ENCODE measurements around the gene ALS2.
"Not testable (repeated sequence)": the region's sequence is repeated elsewhere in the genome, so short reads cannot be mapped to it uniquely, and the experiment has no call there.

Gene ALS2

DNA sequence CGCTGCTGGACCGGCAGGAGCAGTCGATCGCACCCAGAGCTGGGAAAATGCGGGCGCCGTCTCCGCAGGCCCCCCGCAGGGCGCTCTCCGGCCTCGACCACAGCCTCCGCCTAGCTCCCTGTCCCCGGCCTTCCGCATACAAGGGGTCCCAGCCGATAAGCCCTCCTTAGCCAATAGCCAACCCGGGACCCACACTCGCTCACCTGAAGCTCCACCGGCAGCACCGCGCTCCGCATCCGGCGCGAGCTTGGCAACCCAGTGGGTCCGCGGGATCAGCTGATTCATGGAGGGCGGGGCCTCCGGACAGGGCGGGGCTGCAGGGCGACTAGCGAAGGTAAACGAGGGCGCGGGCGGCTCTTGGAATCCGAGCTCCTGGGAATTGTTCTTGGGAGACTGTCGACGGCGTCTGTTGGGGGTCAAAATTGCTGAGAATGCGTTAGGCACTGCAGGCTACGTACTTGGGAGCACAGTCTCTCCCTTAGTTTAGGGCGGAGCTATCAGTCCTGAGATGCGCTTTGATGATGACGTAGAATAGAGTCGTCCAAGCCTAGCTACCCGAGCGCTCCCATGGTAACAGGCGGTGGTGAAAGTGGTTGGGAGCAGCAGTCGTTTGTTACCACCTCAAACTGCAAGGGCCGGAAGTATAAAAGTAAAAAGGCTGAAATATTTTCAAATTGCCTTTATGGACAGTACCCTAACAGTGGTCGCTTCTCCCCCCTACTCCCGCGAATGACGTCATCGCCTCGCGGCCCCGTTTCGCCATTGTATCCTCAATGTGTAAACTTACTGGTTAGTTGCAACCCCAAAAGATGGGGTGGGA lies at the start of gene ALS2:
Gene ALS2 (minus strand): TSS at position 260 of the 820 bp plus-strand sequence. CDS start 12,048 bp downstream, outside the sequence.
- peaks cover 20% of the 10 kb centered on the region for H3K4me1 Mint-ChIP-seq
- H3K36me3 Mint-ChIP-seq: no peaks in the 10 kb centered on the region
- H3K27me3 Mint-ChIP-seq: no peaks in the 10 kb centered on the region
- peak within 1 kb of the TSS; percentile 93 for H3K27ac Mint-ChIP-seq
- peak within 1 kb of the TSS; percentile 95 for H3K4me3 Mint-ChIP-seq
- no peaks in the 10 kb centered on the region for H3K9me3 Mint-ChIP-seq

DNA sequence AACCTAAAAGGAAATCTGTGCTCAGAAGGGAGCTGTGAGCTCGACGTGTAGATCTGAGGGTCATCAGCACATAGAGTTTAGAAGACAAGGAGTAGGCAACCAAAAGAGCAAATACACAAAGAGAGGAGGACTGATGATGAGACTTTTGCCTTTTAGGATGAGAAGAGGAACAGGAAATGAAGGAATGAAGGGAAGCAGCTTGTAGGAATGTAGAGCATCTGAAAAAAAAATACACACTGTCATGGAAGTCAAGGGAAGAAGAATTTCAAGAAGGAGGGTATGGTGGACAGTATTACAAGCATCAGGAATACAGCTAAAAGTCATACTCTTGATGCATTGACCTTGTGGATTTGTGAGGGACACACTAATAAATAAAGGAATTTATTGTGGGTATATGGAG lies 47.5 kb upstream of the ALS2 start:
- no peak overlapping the region for H3K4me3 Mint-ChIP-seq
- no peaks in the 10 kb centered on the region for H3K36me3 Mint-ChIP-seq
- no peak overlapping the region for H3K27ac Mint-ChIP-seq
- H3K9me3 Mint-ChIP-seq: no peaks in the 10 kb centered on the region
- peaks cover 3% of the 10 kb centered on the region for H3K27me3 Mint-ChIP-seq
- no peaks in the 10 kb centered on the region for H3K4me1 Mint-ChIP-seq

DNA sequence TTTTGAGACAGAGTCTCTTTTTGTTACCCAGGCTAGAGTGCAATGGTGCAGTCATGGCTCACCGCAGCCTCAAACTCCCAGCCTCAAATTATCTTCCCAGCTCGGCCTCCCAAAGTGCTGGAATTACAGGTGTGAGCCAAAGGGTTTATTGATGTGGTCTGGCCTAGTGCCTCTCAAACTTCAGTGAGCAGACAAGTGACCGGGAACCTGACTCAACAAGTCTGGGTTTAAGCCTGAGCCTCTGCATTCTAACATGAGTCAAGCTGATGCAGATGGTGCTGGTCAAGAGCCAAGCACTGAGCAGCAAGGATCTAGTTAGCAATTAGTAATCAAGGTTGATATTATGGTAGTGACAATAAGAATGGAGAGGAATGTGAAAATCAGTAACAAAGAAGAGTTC lies 46.9 kb upstream of the ALS2 start:
- H3K27me3 Mint-ChIP-seq: peaks cover 3% of the 10 kb centered on the region
- no peaks in the 10 kb centered on the region for H3K9me3 Mint-ChIP-seq
- no peaks in the 10 kb centered on the region for H3K36me3 Mint-ChIP-seq
- no peak overlapping the region for H3K27ac Mint-ChIP-seq
- H3K4me3 Mint-ChIP-seq: no peak overlapping the region
- no peaks in the 10 kb centered on the region for H3K4me1 Mint-ChIP-seq

DNA sequence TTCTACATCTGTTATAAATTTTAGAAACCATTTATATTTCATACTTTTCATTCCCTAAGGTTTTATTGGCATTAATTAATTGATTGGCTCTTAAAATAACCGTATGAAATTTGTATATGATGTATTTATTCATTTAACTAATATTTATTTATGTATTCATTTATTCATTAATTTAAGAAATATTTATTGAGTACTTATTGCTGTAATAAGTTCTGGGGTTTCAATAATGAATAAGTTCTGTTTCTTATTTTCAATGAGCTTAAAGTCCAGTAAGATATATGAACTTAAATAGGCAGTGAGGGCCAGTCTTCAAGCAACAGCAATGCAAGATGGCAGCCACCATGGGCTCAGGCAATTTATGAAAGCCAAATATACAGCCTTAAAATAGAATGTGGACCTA lies 43.5 kb upstream of the ALS2 start:
- Mint-ChIP-seq H3K4me3 (no peak overlapping the region), H3K9me3 (no peaks in the 10 kb centered on the region), H3K27ac (no peak overlapping the region), H3K36me3 (no peaks in the 10 kb centered on the region), H3K4me1 (no peaks in the 10 kb centered on the region), H3K27me3 (peaks cover 5% of the 10 kb centered on the region)

- Mint-ChIP-seq H3K36me3 (no peaks in the 10 kb centered on the region), H3K4me3 (no peak overlapping the region), H3K27ac (no peak overlapping the region), H3K4me1 (no peaks in the 10 kb centered on the region), H3K9me3 (no peaks in the 10 kb centered on the region), H3K27me3 (peaks cover 3% of the 10 kb centered on the region)
Measured at GRCh38 chr2:201821080-201821479, 40.3 kb upstream of the ALS2 start.

DNA sequence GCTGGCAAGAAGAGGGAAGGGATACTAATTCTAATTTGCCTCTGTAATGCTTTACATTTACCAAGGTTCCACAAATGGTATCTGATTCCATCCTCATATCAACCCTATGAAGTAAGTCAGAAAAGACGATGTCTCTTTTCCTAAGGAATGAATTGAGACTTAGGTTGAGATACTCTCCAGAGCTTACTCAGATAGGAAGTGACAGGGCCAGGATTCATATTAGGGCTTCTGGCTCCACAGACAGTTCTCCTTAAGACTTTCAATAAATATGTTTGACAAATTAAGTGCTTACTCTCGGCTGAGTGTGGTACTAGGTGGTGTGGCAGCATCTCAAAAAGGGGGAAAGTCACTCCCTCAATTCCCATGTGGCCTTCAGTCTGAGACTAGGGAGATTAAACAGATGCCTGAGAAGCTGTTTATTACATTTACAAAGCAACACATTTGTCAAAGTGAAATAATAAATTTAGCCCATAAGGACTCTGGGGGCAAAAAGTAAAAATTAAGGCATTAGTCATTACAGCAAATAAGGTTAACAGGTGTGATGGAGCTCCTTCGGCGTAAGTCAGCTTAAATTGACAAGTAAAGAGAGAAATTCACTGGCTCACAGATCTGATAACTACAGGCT lies 39.8 kb upstream of the ALS2 start:
- H3K27me3 Mint-ChIP-seq: peaks cover 3% of the 10 kb centered on the region

DNA sequence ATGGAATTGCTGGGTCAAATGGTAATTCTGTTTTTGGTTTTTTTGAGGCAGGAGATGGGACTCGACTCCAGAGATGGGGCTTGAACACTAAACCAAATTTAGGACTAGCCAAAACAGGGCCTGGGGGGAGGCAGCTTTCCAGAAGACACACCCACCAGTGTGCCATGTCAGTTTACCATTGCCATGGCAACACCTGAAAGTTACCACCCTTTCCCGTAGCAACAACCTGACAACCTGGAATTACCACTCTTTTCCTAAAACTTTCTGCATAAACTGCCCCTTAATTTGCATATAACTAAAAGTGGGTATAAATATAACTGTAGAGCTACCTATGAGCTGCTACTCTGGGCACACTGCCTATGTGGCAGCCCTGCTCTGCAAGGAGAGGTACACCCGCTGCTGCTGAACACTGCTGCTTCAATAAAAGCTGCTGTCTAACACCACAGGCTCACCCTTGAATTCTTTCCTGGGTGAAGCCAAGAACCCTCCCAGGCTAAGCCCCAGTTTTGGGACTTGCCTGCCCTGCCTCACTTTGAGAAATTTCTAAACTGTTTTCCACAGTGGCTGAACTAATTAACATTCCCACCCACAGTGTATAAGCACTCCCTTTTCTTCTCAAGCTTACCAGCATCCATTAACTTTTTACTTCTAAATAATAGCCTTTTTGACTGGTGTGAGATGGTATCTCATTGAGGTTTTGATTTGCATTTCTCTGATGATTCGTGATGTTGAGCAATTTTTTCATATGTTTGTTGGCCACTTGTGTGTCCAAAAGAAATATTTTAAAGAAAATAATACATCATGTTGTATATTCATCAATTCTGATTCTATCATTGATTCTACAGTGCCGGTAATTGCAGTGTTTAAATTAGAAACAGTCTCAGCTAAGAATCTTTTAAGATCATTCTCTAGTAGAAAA lies 36.2 kb upstream of the ALS2 start:
- Mint-ChIP-seq H3K4me3 (no peak overlapping the region), H3K4me1 (no peaks in the 10 kb centered on the region), H3K27me3 (peaks cover 3% of the 10 kb centered on the region), H3K36me3 (no peaks in the 10 kb centered on the region), H3K27ac (no peak overlapping the region), H3K9me3 (no peaks in the 10 kb centered on the region)

More for the DNA sequence above, 39.8 kb upstream of the ALS2 start:
- no peaks in the 10 kb centered on the region for H3K9me3 Mint-ChIP-seq
- H3K36me3 Mint-ChIP-seq: no peaks in the 10 kb centered on the region
- H3K4me1 Mint-ChIP-seq: no peaks in the 10 kb centered on the region
- H3K4me3 Mint-ChIP-seq: no peak overlapping the region
- no peak overlapping the region for H3K27ac Mint-ChIP-seq

DNA sequence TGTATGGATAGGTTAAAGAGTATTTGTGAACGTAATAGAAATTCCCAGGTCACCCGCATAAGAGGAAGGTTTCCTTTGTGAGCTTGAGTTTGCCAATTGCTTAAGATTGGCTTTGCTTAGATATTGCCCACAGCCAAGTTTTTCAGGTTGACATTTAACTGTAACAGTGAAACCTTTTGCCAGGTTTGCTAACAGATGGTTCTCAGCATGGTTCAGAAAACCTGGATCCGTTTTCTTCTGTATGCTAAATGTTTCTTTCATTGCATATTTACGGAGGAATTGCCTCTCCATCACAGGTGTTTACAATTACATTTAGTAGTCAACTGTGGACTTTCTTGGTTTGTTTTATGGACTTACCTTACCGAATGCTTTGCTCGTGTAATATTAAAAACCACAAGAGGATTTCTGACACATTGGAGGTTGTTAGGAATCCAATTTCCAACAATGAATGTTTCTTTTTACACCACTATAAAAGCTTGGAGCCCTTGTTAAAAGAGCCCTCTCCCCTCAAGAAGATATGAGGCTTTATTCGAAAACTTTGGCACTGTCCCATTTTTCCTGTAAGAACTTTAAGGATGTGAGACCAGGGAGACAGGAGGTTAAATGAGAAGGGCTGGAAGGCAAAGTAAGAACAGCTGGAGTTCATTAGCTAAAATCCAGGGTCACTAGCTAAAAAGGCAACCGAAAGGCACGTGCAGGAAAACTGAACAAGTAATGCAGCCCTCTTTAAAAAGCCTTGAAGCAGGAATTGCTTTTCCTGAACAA lies 33.4 kb upstream of the ALS2 start:
- Mint-ChIP-seq H3K9me3 (no peaks in the 10 kb centered on the region), H3K27ac (no peak overlapping the region), H3K36me3 (no peaks in the 10 kb centered on the region), H3K4me3 (no peak overlapping the region), H3K4me1 (no peaks in the 10 kb centered on the region), H3K27me3 (peaks cover 2% of the 10 kb centered on the region)

DNA sequence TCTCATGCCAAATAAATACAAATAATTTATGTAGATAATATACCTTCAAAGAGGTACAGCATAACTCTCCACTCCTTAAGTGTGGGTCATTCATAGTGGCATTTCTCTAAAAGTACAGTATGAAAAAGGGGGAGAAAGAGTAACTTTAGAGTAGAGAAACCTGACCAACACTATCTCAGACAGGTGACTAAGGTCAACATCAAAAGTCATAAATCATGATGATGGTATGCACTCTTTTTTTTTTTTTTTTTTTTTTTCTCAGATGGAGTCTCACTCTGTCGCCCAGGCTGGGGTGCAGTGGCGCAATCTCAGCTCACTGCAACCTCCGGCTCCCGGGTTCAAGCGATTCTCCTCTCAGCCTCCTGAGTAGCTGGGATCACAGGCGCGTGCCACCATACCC lies 29.9 kb upstream of the ALS2 start:
- not testable (repeated sequence) for H3K27me3 Mint-ChIP-seq, H3K27ac Mint-ChIP-seq, H3K4me1 Mint-ChIP-seq, H3K4me3 Mint-ChIP-seq, H3K36me3 Mint-ChIP-seq, H3K9me3 Mint-ChIP-seq

GRCh38 chr2:201809633-201810032 lies 28.9 kb upstream of the ALS2 start:
- Mint-ChIP-seq H3K27ac (no peak overlapping the region), H3K4me3 (no peak overlapping the region), H3K4me1 (no peaks in the 10 kb centered on the region), H3K36me3 (no peaks in the 10 kb centered on the region), H3K27me3 (peaks cover 1% of the 10 kb centered on the region), H3K9me3 (no peaks in the 10 kb centered on the region)

- no peaks in the 10 kb centered on the region for H3K4me1 Mint-ChIP-seq
- peaks cover 1% of the 10 kb centered on the region for H3K27me3 Mint-ChIP-seq
- no peaks in the 10 kb centered on the region for H3K9me3 Mint-ChIP-seq
- H3K36me3 Mint-ChIP-seq: no peaks in the 10 kb centered on the region
- no peak overlapping the region for H3K27ac Mint-ChIP-seq
- H3K4me3 Mint-ChIP-seq: no peak overlapping the region
Measured at GRCh38 chr2:201808027-201808426, 27.3 kb upstream of the ALS2 start.

DNA sequence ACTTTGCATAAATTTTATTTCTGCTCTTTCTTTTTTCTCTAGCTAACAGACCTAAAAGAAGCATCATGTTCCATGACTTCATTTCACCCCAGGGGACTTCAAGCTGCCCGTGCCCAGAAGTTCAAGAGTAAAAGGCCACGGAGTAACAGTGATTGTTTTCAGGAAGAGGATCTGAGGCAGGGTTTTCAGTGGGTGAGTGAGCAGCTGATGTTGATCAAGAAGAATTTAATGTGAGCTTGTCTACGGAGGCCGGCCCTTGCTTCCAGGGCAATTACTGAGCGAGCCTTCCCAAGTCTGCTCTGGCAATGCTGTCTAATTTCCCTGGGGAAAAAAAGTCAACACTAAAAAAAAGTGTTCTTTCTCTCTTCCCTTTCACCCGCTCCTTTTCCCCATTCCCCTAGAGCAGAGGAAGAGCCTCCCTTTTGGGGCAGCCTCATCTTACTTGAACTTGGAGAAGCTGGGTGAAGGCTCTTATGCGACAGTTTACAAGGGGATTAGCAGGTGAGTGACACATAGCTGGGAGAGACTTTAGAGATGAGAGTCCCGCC lies 26.8 kb upstream of the ALS2 start:
- Mint-ChIP-seq H3K27ac (no peak overlapping the region), H3K27me3 (peaks cover 2% of the 10 kb centered on the region), H3K4me1 (no peaks in the 10 kb centered on the region), H3K4me3 (no peak overlapping the region), H3K9me3 (no peaks in the 10 kb centered on the region), H3K36me3 (peaks cover under 1% of the 10 kb centered on the region)

DNA sequence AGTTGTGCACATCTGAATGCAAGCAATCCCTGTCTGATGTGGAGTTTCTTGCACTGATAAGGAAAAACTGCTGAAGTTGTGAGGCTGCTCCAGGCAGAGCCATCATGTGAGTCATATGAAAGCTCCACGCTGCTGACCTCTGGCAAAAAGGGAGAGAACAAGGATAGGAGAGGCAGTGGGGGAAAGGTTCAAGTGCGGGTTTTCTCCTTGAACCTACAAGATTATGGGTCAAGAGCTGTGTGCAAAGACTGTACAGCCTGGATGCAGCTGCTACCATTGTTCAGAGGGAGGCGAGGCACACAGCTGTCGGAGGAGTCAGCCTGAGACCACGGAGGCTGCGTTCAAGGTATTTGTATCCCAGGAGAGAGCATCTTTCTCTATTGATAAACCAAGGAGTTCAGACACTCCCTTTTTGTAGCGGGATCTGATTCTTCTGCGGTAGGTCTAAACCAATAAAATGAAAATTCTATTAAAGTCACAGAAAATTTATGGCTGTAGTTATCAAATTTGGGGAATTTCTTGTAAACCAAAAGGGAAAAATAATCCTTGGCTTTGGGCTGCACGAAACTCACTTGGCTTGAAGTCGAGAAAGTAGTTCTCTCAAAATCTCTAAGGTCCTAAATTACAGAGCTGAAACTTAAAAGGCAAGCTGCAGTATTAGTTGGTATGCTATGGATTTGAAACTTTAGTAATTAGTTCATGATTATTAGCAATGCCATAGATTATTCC lies 25.9 kb upstream of the ALS2 start, which contains the start of gene CDK15:
Gene CDK15 (plus strand): TSS at position 96 of the 729 bp plus-strand sequence. CDS start 128 bp downstream, at position 224.
- H3K4me1 Mint-ChIP-seq: no peaks in the 10 kb centered on the region
- peaks cover 3% of the 10 kb centered on the region for H3K36me3 Mint-ChIP-seq
- no peaks in the 10 kb centered on the region for H3K9me3 Mint-ChIP-seq
- H3K27me3 Mint-ChIP-seq: peaks cover 5% of the 10 kb centered on the region
- H3K4me3 Mint-ChIP-seq: no peak within 1 kb of the TSS
- H3K27ac Mint-ChIP-seq: no peak within 1 kb of the TSS

DNA sequence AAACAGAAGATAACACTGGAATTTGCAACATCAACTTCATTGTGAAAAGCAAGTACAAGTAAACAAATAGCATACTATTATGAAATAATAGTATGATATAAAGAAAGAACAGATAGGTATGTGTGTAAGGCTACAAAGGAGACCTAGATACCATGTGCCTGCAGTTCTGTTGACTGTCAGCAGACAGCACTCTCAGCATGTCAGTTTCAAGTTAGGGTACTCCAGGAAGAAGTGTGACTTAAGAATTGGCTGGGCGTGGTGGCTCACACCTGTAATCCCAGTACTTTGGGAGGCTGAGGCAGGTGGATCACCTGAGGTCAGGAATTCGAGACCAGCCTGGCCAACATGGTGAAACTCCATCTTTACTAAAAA lies 18.2 kb upstream of the ALS2 start:
- H3K9me3 Mint-ChIP-seq, H3K4me3 Mint-ChIP-seq, H3K36me3 Mint-ChIP-seq, H3K27ac Mint-ChIP-seq, H3K4me1 Mint-ChIP-seq, H3K27me3 Mint-ChIP-seq: not testable (repeated sequence)

All from activated naive CD4-positive, alpha-beta T cell treated with anti-CD3 and anti-CD28 coated beads, Interleukin-2, amount 50 U/mL, for 24 hours (primary cell).